Breast epithelium (tissue), 4 donors: ENCODE measurements around the gene EIF2D. TPM values are rescaled to one million over a fixed set of nuclear protein-coding genes. Genes with fewer than 3 reads are reported as not detected.
A peak's percentile ranks its signal among the peaks of the same experiment; 100 is the strongest.

ENCODE experiments used
- DNase-seq, 2 donors: peaks; one replicate each; pipeline ENCODE4 v3.0.0-alpha.2; 2019; ENCODE audit warnings: low spot score in 2 of 2
- H3K27ac ChIP-seq, 2 donors: fragments of 200-600 bp; sonication (generic) in 1 of 2; one replicate each; pipeline ENCODE4 v1.5.1; 2016 to 2019; ENCODE audit warnings: mild to moderate bottlenecking in 1 of 2
- H3K27me3 ChIP-seq, 2 donors: fragments of 200-600 bp; sonication (generic) in 1 of 2; one replicate each; pipeline versions ENCODE4 v1.5.1 to v1.6.0; 2017 to 2019; ENCODE audit warnings: control low read depth in 1 of 2, mild to moderate bottlenecking in 1 of 2
- H3K36me3 ChIP-seq: fragments of 200-600 bp; one replicate; pipeline ENCODE4 v1.5.1; 2019
- H3K4me1 ChIP-seq, 2 donors: fragments of 200-600 bp; sonication (generic); one replicate each; pipeline ENCODE4 v1.5.1; 2016 to 2019; ENCODE audit warnings: control low read depth in 1 of 2
- H3K4me3 ChIP-seq, 3 donors: fragments of 200-600 bp; sonication (generic); 1 replicate in 2 of 3; 2 replicates in 1 of 3; pipeline ENCODE4 v1.5.1; 2016 to 2019; ENCODE audit warnings: mild to moderate bottlenecking in 3 of 3, moderate library complexity in 2 of 3
- H3K9me3 ChIP-seq, 2 donors: fragments of 200-600 bp; sonication (generic) in 1 of 2; one replicate each; pipeline ENCODE4 v1.5.1; 2016 to 2019; ENCODE audit warnings: control low read depth in 1 of 2
- CTCF ChIP-seq, 3 donors: fragments of 450-650 bp; IDR thresholded peaks; one replicate each; pipeline ENCODE4 v1.5.1; 2016 to 2017; ENCODE audit warnings: antibody characterized with exemption in 3 of 3, mild to moderate bottlenecking in 3 of 3, moderate library complexity in 3 of 3
- POLR2A ChIP-seq: fragments of 450-650 bp; IDR thresholded peaks from one replicate; pipeline ENCODE4 v1.6.1; 2016; ENCODE audit warnings: antibody characterized with exemption, mild to moderate bottlenecking, moderate library complexity
- POLR2AphosphoS5 ChIP-seq, 3 donors: sonication (generic); formaldehyde crosslinking; IDR thresholded peaks; one replicate each; pipeline ENCODE4 v1.6.1; 2017; ENCODE audit warnings: antibody characterized with exemption in 3 of 3
- intact Hi-C: fragments of 100-400 bp; cut with DNase I; formaldehyde crosslinking; loops from one replicate; pipeline ENCODE4 v1.15.1; 2023; ENCODE audit warnings: low total_unique reads
- total RNA-seq, 3 donors: library from RNA; depleted of rRNA; stranded (reverse); fragments of >200 nt; gene quantifications; one replicate each; pipeline ENCODE4 v1.1.0, GENCODE V29; 2016

Gene EIF2D
- total RNA-seq, 3 donors from 2014 or later, result 55.4 to 70.1 (median 68.6) TPM

GRCh38 chr1:206556047-206556749 is 56.1 kb downstream of the EIF2D start:
- Histone ChIP-seq H3K27ac (peak overlapping the region; percentile 77 to 84), H3K27me3 (no peaks in the 10 kb centered on the region), H3K9me3 (no peaks in the 10 kb centered on the region), H3K4me1 (peaks cover 3 to 10% of the 10 kb centered on the region in 2 donors), H3K4me3 (peak overlapping the region in 2 of 3 donors; percentile 56 to 82), H3K36me3 (no peaks in the 10 kb centered on the region)
- DNase-seq, result no peak
- TF ChIP-seq POLR2A, result no peak
- TF ChIP-seq POLR2AphosphoS5 (IDR thresholded peaks at IDR 0.05), result no peak
- no peak for TF ChIP-seq CTCF (IDR thresholded peaks at IDR 0.05)
- intact Hi-C loops, result no loop called here

- Histone ChIP-seq H3K9me3 (no peaks in the 10 kb centered on the region), H3K27me3 (no peaks in the 10 kb centered on the region), H3K4me1 (peaks cover 3 to 10% of the 10 kb centered on the region in 2 donors), H3K27ac (peak overlapping the region; percentile 77 to 84), H3K36me3 (no peaks in the 10 kb centered on the region), H3K4me3 (peak overlapping the region in 1 of 3 donors; percentile 29)
- peak; percentile 56 to 66 for DNase-seq
- no peak for TF ChIP-seq POLR2A
- no peak for TF ChIP-seq POLR2AphosphoS5 (IDR thresholded peaks at IDR 0.05)
- no peak for TF ChIP-seq CTCF (IDR thresholded peaks at IDR 0.05)
- intact Hi-C loops, result no loop called here
These were observed 56.8 kb downstream of the EIF2D start for GRCh38 chr1:206555473-206555935.

- TF ChIP-seq CTCF (IDR thresholded peaks at IDR 0.05) (no peak), POLR2AphosphoS5 (IDR thresholded peaks at IDR 0.05) (no peak), POLR2A (no peak)
- peak in 1 of 2 donors; percentile 51 for DNase-seq
- Histone ChIP-seq H3K9me3 (no peaks in the 10 kb centered on the region), H3K27ac (peak overlapping the region; percentile 77 to 84), H3K36me3 (no peaks in the 10 kb centered on the region), H3K4me3 (no peak overlapping the region), H3K27me3 (no peaks in the 10 kb centered on the region), H3K4me1 (peaks cover 3 to 10% of the 10 kb centered on the region in 2 donors)
- intact Hi-C loops, result no loop called here
These were observed 57.4 kb downstream of the EIF2D start for GRCh38 chr1:206554701-206555472.

GRCh38 chr1:206554211-206554610 is 58.1 kb downstream of the EIF2D start:
- H3K4me3 ChIP-seq, result no peak overlapping the region
- no peaks in the 10 kb centered on the region for H3K36me3 ChIP-seq
- peaks cover 3 to 10% of the 10 kb centered on the region in 2 donors for H3K4me1 ChIP-seq
- DNase-seq, result no peak
- peak overlapping the region in 1 of 2 donors; percentile 77 for H3K27ac ChIP-seq
- TF ChIP-seq POLR2A, result no peak
- TF ChIP-seq CTCF (IDR thresholded peaks at IDR 0.05), result no peak
- TF ChIP-seq POLR2AphosphoS5 (IDR thresholded peaks at IDR 0.05), result no peak
- H3K9me3 ChIP-seq, result no peaks in the 10 kb centered on the region
- intact Hi-C loops, result no loop called here
- no peaks in the 10 kb centered on the region for H3K27me3 ChIP-seq

GRCh38 chr1:206551986-206552326 is 60.3 kb downstream of the EIF2D start:
- intact Hi-C loops, result no loop called here
- no peak for DNase-seq
- Histone ChIP-seq H3K9me3 (no peaks in the 10 kb centered on the region), H3K4me1 (peaks cover 3 to 10% of the 10 kb centered on the region in 2 donors), H3K27me3 (no peaks in the 10 kb centered on the region), H3K36me3 (no peaks in the 10 kb centered on the region), H3K27ac (no peak overlapping the region), H3K4me3 (no peak overlapping the region)
- TF ChIP-seq POLR2AphosphoS5 (IDR thresholded peaks at IDR 0.05) (no peak), POLR2A (no peak), CTCF (IDR thresholded peaks at IDR 0.05) (no peak)
